GM12872 (cell line): ENCODE results near the gene ZNF319.
A peak's percentile ranks its signal among the peaks of the same experiment; 100 is the strongest.

ENCODE experiments used
- CTCF ChIP-seq: IDR thresholded peaks from 3 replicates; pipeline ENCODE4 v1.5.1; 2011; ENCODE audit warnings: low read depth, mild to moderate bottlenecking, low read length, moderate library complexity; ENCODE audit not compliant: insufficient read depth

Gene ZNF319

GRCh38 chr16:58022601-58023371 lies 22.3 kb upstream of the ZNF319 start:
- TF ChIP-seq CTCF = no peak

GRCh38 chr16:58021661-58022551 lies 21.4 kb upstream of the ZNF319 start:
- no peak for TF ChIP-seq CTCF

GRCh38 chr16:58020628-58021521 lies 20.4 kb upstream of the ZNF319 start:
- peak; percentile 84 for TF ChIP-seq CTCF

GRCh38 chr16:58019866-58020538 lies 19.5 kb upstream of the ZNF319 start:
- TF ChIP-seq CTCF = no peak

- no peak for TF ChIP-seq CTCF
These were observed 18.3 kb upstream of the ZNF319 start for GRCh38 chr16:58018803-58019202.

- no peak for TF ChIP-seq CTCF
These were observed 16.5 kb upstream of the ZNF319 start for GRCh38 chr16:58016840-58017446.
